H1 (cell line): ENCODE results near the gene RAD51B. TPM values are rescaled to one million over a fixed set of nuclear protein-coding genes. Genes with fewer than 3 reads are reported as not detected.

ENCODE experiments used
- CTCF ChIA-PET: fragments of 300-600 bp; sonication (Branson Sonifier 250); formaldehyde crosslinking; loops from one replicate; lab custom pipeline; 2021; ENCODE audit not compliant: partially characterized antibody; lab: Charles Lee
- POLR2A ChIA-PET: fragments of 300-600 bp; sonication (Branson Sonifier 250); formaldehyde crosslinking; loops from one replicate; lab custom pipeline; 2021; ENCODE audit warnings: inconsistent platforms; ENCODE audit not compliant: partially characterized antibody; lab: Charles Lee
- DNase-seq, 2 experiments: peaks; one replicate each; pipeline versions ENCODE4 v3.0.0 to v3.0.0-alpha.2; 2010 to 2022; ENCODE audit warnings: low spot score in 2 of 2, low read depth in 1 of 2, mixed read lengths in 1 of 2
- FAIRE-seq: peaks from 2 replicates; lab custom pipeline; 2011; peaks lifted over from hg19 to GRCh38; lab: Jason Lieb, UNC
- H2AFZ ChIP-seq: 2 replicates; pipeline ENCODE4 v1.8.1; 2012; ENCODE audit warnings: low read length, inconsistent platforms
- H2AK5ac ChIP-seq: 2 replicates; pipeline ENCODE4 v1.6.1; 2013; ENCODE audit warnings: low read depth, low read length
- H2BK120ac ChIP-seq: replicated peaks from 2 replicates; pipeline ENCODE3; 2013; ENCODE audit warnings: low read depth, low read length, inconsistent platforms
- H2BK12ac ChIP-seq: 2 replicates; pipeline ENCODE4 v1.6.1; 2013; ENCODE audit warnings: low read depth, low read length
- H2BK15ac ChIP-seq: 2 replicates; pipeline ENCODE4 v1.6.1; 2013; ENCODE audit warnings: low read length
- H2BK20ac ChIP-seq: 2 replicates; pipeline ENCODE4 v1.6.1; 2013; ENCODE audit warnings: low read length
- H2BK5ac ChIP-seq: 2 replicates; pipeline ENCODE4 v1.6.1; 2013; ENCODE audit warnings: low read depth, low read length
- H3K14ac ChIP-seq: 2 replicates; pipeline ENCODE4 v1.6.1; 2013; ENCODE audit warnings: inconsistent platforms; ENCODE audit not compliant: insufficient read length
- H3K18ac ChIP-seq: 2 replicates; pipeline ENCODE4 v1.6.1; 2013; ENCODE audit warnings: low read length; ENCODE audit errors: extremely low read depth
- H3K23ac ChIP-seq: 2 replicates; pipeline ENCODE4 v1.6.1; 2013; ENCODE audit warnings: inconsistent platforms; ENCODE audit not compliant: insufficient read length
- H3K23me2 ChIP-seq: 2 replicates; pipeline ENCODE4 v1.6.1; 2013; ENCODE audit warnings: low read depth, low read length
- H3K27ac ChIP-seq: 2 replicates; pipeline ENCODE4 v1.6.1; 2011; ENCODE audit warnings: low read depth, low read length, inconsistent platforms
- H3K27me3 ChIP-seq, 4 experiments: replicated peaks in 1 of 4; 1 replicate in 1 of 4; 2 replicates in 3 of 4; pipeline versions ENCODE4 v1.6.1 to v1.8.1; 2011 to 2013; ENCODE audit warnings: low read length in 3 of 4, mild to moderate bottlenecking in 3 of 4, inconsistent platforms in 2 of 4, mixed read lengths in 2 of 4, moderate library complexity in 1 of 4; ENCODE audit not compliant: control insufficient read depth in 3 of 4, insufficient read depth in 3 of 4; ENCODE audit errors: extremely low read depth in 1 of 4
- H3K36me3 ChIP-seq, 4 experiments: 2 replicates each; pipeline versions ENCODE4 v1.6.1 to v1.8.1; 2011 to 2013; ENCODE audit warnings: mild to moderate bottlenecking in 4 of 4, low read length in 3 of 4, moderate library complexity in 2 of 4, control low read depth in 1 of 4, inconsistent platforms in 1 of 4; ENCODE audit not compliant: insufficient read depth in 4 of 4, control insufficient read depth in 2 of 4
- H3K4ac ChIP-seq: replicated peaks from 2 replicates; pipeline ENCODE3; 2013; ENCODE audit warnings: low read length, low read depth, mixed read lengths, inconsistent platforms; ENCODE audit not compliant: insufficient read length
- H3K4me1 ChIP-seq, 4 experiments: replicated peaks in 1 of 4; 1 replicate in 1 of 4; 2 replicates in 3 of 4; pipeline versions ENCODE4 v1.6.1 to v1.8.1; 2011 to 2013; ENCODE audit warnings: low read length in 3 of 4, inconsistent platforms in 2 of 4, mixed read lengths in 1 of 4; ENCODE audit not compliant: insufficient read depth in 4 of 4, control insufficient read depth in 3 of 4
- H3K4me2 ChIP-seq, 2 experiments: 2 replicates each; pipeline versions ENCODE4 v1.6.1 to v1.8.1; 2011 to 2013; ENCODE audit warnings: low read depth in 2 of 2, low read length in 2 of 2, control low read depth in 1 of 2, inconsistent platforms in 1 of 2, mild to moderate bottlenecking in 1 of 2; ENCODE audit not compliant: insufficient read depth in 1 of 2
- H3K4me3 ChIP-seq, 4 experiments: fragments of 200-600, 300-600 bp in 1 of 4; sonication (generic), shearing (Covaris generic), sonication (Bioruptor Twin) in 1 of 4; 2 replicates each; pipeline versions ENCODE4 v1.5.1 to v1.8.1; 2011 to 2016; ENCODE audit warnings: low read length in 4 of 4, low read depth in 3 of 4, control low read depth in 2 of 4, inconsistent platforms in 2 of 4, mild to moderate bottlenecking in 2 of 4, mixed read lengths in 1 of 4, moderate library complexity in 1 of 4; ENCODE audit not compliant: insufficient read depth in 2 of 4; ENCODE audit errors: extremely low read depth in 1 of 4
- H3K56ac ChIP-seq: replicated peaks from 2 replicates; pipeline ENCODE3; 2013; ENCODE audit warnings: low read depth, mild to moderate bottlenecking, mixed read lengths, low read length, inconsistent platforms; ENCODE audit not compliant: insufficient read length
- H3K79me1 ChIP-seq: 2 replicates; pipeline ENCODE4 v1.6.1; 2013; ENCODE audit warnings: low read depth, low read length, control low read depth
- H3K79me2 ChIP-seq, 2 experiments: 2 replicates each; pipeline versions ENCODE4 v1.6.1 to v1.8.1; 2012 to 2013; ENCODE audit warnings: low read length in 2 of 2, mild to moderate bottlenecking in 2 of 2, inconsistent platforms in 1 of 2; ENCODE audit not compliant: insufficient read depth in 2 of 2, control insufficient read depth in 1 of 2
- H3K9ac ChIP-seq, 4 experiments: replicated peaks in 1 of 4; 1 replicate in 1 of 4; 2 replicates in 3 of 4; pipeline versions ENCODE4 v1.6.1 to v1.8.1; 2011 to 2013; ENCODE audit warnings: low read depth in 3 of 4, low read length in 3 of 4, control low read depth in 2 of 4, mild to moderate bottlenecking in 2 of 4, moderate library complexity in 2 of 4, inconsistent platforms in 1 of 4; ENCODE audit errors: extremely low read depth in 1 of 4
- H3K9me3 ChIP-seq, 2 experiments: 2 replicates each; pipeline versions ENCODE4 v1.6.1 to v1.8.1; 2012 to 2013; ENCODE audit warnings: mild to moderate bottlenecking in 2 of 2, moderate library complexity in 2 of 2, control low read depth in 1 of 2, inconsistent platforms in 1 of 2, low read depth in 1 of 2, low read length in 1 of 2, mixed read lengths in 1 of 2; ENCODE audit not compliant: insufficient read depth in 2 of 2
- H4K20me1 ChIP-seq, 2 experiments: replicated peaks in 1 of 2; 2 replicates each; pipeline versions ENCODE3 to v1.8.1; 2011 to 2013; ENCODE audit warnings: inconsistent platforms in 2 of 2, low read length in 2 of 2, mild to moderate bottlenecking in 1 of 2; ENCODE audit not compliant: insufficient read depth in 2 of 2, control insufficient read depth in 1 of 2
- H4K5ac ChIP-seq: 2 replicates; pipeline ENCODE4 v1.6.1; 2013; ENCODE audit warnings: low read length, low read depth, mixed read lengths, inconsistent platforms; ENCODE audit not compliant: insufficient read length
- H4K8ac ChIP-seq: 2 replicates; pipeline ENCODE4 v1.8.0; 2013; ENCODE audit warnings: mild to moderate bottlenecking, moderate library complexity, low read length, inconsistent platforms; ENCODE audit not compliant: insufficient read depth; ENCODE audit errors: extremely low read depth
- H4K91ac ChIP-seq: replicated peaks from 2 replicates; pipeline ENCODE3; 2013; ENCODE audit warnings: low read length, mixed read lengths, inconsistent platforms; ENCODE audit not compliant: insufficient read length
- ATF2 ChIP-seq: IDR thresholded peaks from 2 replicates; pipeline ENCODE4 v1.6.1; 2012; ENCODE audit warnings: low read length, inconsistent platforms
- BRCA1 ChIP-seq: IDR thresholded peaks from 2 replicates; pipeline ENCODE4 v1.6.1; 2012; ENCODE audit warnings: low read depth, low read length, improper control_type of control experiment
- CEBPB ChIP-seq: IDR thresholded peaks from 2 replicates; pipeline ENCODE4 v1.6.1; 2012; ENCODE audit warnings: low read depth, low read length
- EGR1 ChIP-seq: IDR thresholded peaks from 2 replicates; pipeline ENCODE4 v1.6.1; 2011; ENCODE audit warnings: low read depth, low read length, borderline replicate concordance
- NRF1 ChIP-seq: IDR thresholded peaks from 2 replicates; pipeline ENCODE4 v1.6.1; 2011; ENCODE audit warnings: mild to moderate bottlenecking, low read depth, low read length, improper control_type of control experiment
- POLR2A ChIP-seq, 2 experiments: IDR thresholded peaks; 1 replicate in 1 of 2; 2 replicates in 1 of 2; pipeline ENCODE4 v1.6.1; 2011; ENCODE audit warnings: low read depth in 2 of 2, low read length in 2 of 2, mild to moderate bottlenecking in 2 of 2; ENCODE audit errors: control extremely low read depth in 1 of 2
- TAF1 ChIP-seq: IDR thresholded peaks from 2 replicates; pipeline ENCODE4 v1.6.1; 2011; ENCODE audit warnings: mild to moderate bottlenecking, low read depth, low read length
- WGBS, 2 experiments: shearing (Covaris generic) in 1 of 2; methylation state at CpG; one replicate each; pipeline versions ENCODE4 v1.1.6 to v1.1.7; 2013 to 2015; ENCODE audit warnings: low lambda C conversion rate in 2 of 2, mixed read lengths in 2 of 2, inconsistent platforms in 1 of 2, low coverage in 1 of 2, missing lambda C conversion rate in 1 of 2; ENCODE audit not compliant: insufficient replicate concordance in 2 of 2, insufficient coverage in 1 of 2, insufficient read length in 1 of 2; ENCODE audit errors: extremely low coverage in 1 of 2, missing lambda C conversion rate in 1 of 2; 5-methylcytosine and 5-hydroxymethylcytosine counted together
- polyA plus RNA-seq, 7 experiments: library from polyadenylated mRNA; depleted of rRNA in 3 of 7; stranded (reverse) in 5 of 7; unstranded in 2 of 7; fragments of >200 nt in 5 of 7; fragments of 200-250 nt in 2 of 7; gene quantifications; 1 replicate in 5 of 7; 2 replicates in 1 of 7; 4 replicates in 1 of 7; pipeline versions ENCODE4 v1.2.1 to v1.2.3, GENCODE V29; 2011 to 2013; ENCODE audit warnings: missing spikeins in 2 of 7, mixed read lengths in 2 of 7
- total RNA-seq: library from RNA; stranded (reverse); fragmentation: NEBNext Ultra II Directional; extraction: Animal tissue kit (Norgen Biotek cat#: 25700); gene quantifications from 2 replicates; pipeline ENCODE4 v1.2.1, GENCODE V29; 2021

RAD51B gene
- total and polyA plus RNA-seq, 2 of the 8 experiments (the other 6 are each of a cell fraction or from before 2014, with no cell fraction given) = 3.9 to 14.9 TPM

DNA sequence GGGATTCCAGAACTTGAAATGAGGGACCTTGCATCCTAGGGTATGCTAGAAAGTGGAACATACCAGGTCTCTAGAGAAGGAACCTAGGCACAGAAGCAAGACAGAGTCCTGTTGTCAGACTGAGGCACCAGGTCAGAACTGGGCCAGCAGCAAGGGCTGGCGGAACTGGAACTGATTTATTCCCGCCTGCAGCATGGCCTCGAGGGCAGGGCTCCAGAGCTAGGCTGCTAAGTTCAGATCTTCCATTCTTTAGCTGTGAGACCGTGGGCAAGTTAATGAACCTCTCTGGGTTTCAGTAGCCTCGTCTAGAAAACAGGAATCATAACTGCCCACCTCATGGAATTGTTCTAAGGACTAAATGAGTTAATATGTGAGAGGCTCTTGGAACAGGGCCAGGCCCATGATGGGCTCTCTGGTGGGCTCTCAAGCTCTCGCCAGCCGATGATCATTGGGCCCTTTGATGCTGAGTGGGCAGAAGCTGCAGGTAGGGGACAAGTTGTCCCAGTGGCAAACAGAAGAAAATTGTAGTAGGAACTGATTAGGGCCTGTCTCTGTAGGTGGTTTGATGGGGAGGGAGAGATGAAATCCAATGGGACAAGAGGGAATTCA lies 773.5 kb downstream of the RAD51B start:
- H3K4me3 ChIP-seq = no peak overlapping the region
- no peak overlapping the region for H4K8ac ChIP-seq
- peak overlapping the region; percentile 32; the same call in 1 of the 2 replicates for H2BK12ac ChIP-seq
- 0 out of 2 replicates have a peak overlapping the region, but pooled peaks have one; percentile 63 for H2BK20ac ChIP-seq
- H3K4ac ChIP-seq = no peak overlapping the region
- H2BK120ac ChIP-seq = no peak overlapping the region
- no peaks in the 10 kb centered on the region for H3K27me3 ChIP-seq
- no peak overlapping the region for H3K23ac ChIP-seq
- peaks cover 6 to 23% (median 12%) of the 10 kb centered on the region in 4 experiments; a peak in 6 of 7 replicates for H3K4me1 ChIP-seq
- no peaks in the 10 kb centered on the region for H3K9me3 ChIP-seq
- peak overlapping the region; percentile 69; the same call in 1 of the 2 replicates for H2AK5ac ChIP-seq
- CTCF ChIA-PET = no interaction called here
- H3K18ac ChIP-seq = no peak overlapping the region
- TF ChIP-seq ATF2 = no peak
- no peak for TF ChIP-seq NRF1
- TF ChIP-seq BRCA1 = no peak
- no peak for TF ChIP-seq EGR1
- no peak for TF ChIP-seq CEBPB
- TF ChIP-seq TAF1 = no peak
- TF ChIP-seq POLR2A (IDR thresholded peaks at IDR 0.05; ENCODE audit: control extremely low read depth in 1 of 2, low read depth in 2 of 2, low read length in 2 of 2) = no peak
- H4K5ac ChIP-seq = no peak overlapping the region
- H3K23me2 ChIP-seq = no peaks in the 10 kb centered on the region; the same call in 1 of the 2 replicates
- no peak overlapping the region for H2BK5ac ChIP-seq
- H2BK15ac ChIP-seq = no peak overlapping the region
- H3K56ac ChIP-seq = no peak overlapping the region
- H3K14ac ChIP-seq = no peak overlapping the region
- H3K27ac ChIP-seq = no peak overlapping the region
- no peaks in the 10 kb centered on the region for H3K36me3 ChIP-seq
- POLR2A ChIA-PET = interaction anchor here (1.5 kb wide), 1 partner anchor 200 kb away, joined by 7 read pairs; the partner anchor contains the start of gene ZFP36L1
- WGBS, 2 experiments = 85% methylated on average over 7 of the region's 7 CpGs; no CpG with 5 or more reads in 1 of the 2 experiments
- H4K91ac ChIP-seq = no peak overlapping the region
- H4K20me1 ChIP-seq = no peaks in the 10 kb centered on the region
- no peaks in the 10 kb centered on the region for H3K79me1 ChIP-seq
- no peak overlapping the region for H3K9ac ChIP-seq
- no peak for DNase-seq
- no peak for FAIRE-seq
- H3K4me2 ChIP-seq = no peak overlapping the region
- H3K79me2 ChIP-seq = no peaks in the 10 kb centered on the region
- no peak overlapping the region for H2AFZ ChIP-seq
